ENCODE results near the gene MRPL32.
"Not testable (repeated sequence)": the region's sequence is repeated elsewhere in the genome, so short reads cannot be mapped to it uniquely, and the experiment has no call there.

Gene MRPL32

DNA sequence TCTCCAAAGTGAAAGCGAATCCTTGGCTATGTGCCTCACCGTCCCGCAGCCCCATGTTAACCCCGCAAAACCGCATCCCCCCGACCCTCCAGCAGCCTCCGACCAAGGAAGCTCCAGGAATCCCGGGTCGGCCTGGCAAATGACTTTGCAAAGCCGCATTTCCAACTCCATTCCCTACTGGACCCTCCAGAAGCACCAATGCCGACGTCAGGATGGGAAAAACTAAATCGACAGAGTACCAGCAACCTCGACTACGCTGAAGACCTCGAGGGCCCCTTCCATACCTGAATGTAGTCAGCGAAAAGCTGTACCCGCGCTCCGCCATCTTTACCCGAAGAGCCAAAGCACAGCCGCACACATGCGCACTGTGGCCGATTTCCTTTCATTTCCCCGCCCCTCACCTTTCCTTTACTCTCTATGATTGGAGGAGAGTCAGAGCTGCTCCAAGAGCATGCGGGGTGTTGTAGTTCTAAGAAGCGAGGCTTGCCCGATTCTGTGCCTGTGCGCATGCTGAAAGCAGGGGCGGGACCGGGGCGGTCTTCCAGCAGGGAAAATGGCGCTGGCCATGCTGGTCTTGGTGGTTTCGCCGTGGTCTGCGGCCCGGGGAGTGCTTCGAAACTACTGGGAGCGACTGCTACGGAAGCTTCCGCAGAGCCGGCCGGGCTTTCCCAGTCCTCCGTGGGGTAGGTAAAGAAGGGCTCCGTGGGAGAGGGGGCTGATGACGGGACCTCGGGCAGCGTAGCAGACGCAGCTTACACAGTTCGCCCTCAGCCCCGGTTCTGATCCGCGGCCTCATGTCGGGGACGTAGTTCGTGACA, at the start of gene MRPL32, which contains the start of gene PSMA2:
Gene MRPL32, plus strand, starts transcription at position 543 of the 818 bp plus-strand sequence. Its CDS starts 11 bp downstream, at position 554.
Gene PSMA2, minus strand, starts transcription at position 341 of the 818 bp plus-strand sequence. Its CDS starts 16 bp downstream, at position 325.
- DNase-seq: peak; percentile 95

DNA sequence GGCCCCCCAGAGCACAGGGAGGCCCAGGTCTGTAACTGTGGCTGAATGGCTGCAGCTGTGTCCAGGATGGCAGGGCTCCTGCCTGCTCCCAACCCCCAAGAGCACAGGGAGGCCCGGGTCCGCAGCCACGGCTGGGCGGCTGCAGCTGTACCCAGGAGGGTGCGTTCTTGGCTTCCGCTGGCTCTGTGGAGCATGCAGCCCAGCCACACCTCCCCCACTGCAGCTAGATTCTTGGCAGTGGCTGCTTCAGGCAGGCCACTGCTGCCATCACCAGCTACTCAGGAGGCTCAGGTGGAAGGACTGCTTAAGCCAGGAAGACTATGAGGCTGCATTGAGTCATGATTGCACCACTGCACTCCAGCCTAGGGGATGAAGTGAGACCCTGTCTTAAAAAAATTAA, 48.2 kb upstream of the MRPL32 start:
- no peak for DNase-seq

DNA sequence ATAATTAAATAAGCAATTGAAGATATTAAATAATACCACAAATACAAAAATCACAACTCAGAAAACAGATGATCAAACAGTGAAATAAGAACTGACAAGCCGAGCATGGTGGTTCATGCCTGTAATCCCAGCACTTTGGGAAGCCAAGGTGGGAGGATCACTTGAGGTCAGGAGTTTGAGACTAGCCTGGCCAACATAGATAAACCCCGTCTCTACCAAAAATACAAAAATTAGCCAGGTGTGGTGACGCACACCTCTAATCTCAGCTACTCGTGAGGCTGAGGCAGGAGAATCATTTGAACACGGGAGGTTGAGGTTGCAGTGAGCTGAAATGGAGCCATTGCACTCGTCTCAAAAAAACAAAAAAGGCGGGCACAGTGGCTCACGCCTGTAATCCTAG, 47.0 kb upstream of the MRPL32 start:
- DNase-seq: not testable (repeated sequence)

DNA sequence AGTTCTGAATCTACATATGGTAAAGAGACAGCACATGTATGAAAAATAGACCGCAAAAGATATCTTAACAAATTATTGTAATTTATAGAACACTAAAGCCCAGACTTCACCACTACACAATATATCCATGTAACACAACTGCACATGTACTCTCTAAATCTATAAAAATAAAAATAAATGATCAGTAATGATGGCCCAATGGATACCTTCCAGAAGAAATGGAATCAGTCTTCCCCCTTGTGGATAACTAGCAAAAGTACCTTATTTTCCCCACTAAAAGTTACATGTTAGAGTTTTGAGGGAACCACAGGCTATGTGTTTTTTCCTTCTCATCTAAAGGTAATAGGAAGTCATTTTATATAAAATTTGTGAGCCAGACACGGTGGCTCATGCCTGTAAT, 46.0 kb upstream of the MRPL32 start:
- no peak for DNase-seq

DNA sequence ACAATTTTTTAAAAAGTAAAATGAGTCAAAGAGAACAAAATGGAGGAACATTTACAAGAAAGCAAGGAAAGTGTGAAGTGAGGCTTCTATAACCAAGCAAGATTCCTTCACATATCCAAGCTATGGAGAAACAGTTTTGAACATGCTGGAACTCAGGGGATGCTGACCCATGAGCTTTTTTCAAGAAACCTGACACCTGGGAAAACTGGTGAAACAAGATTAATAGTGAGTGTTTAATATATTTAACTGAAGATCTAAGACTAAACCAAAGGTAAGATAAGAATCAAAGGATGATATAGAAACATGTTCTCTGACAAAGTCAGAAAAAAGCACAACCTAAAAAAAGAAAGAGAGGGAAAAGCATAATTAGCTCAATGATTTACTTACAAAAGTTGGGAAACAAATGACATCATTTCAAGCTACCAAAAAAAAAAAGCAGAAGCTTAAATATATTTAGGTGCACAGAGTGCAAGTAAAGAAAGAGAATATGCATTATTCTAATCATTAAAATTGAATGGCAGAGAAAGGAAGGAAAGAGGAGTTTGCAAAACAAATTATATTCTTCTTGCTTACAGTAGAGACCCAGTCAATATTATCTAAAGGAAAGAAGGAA, 45.2 kb upstream of the MRPL32 start:
- DNase-seq: no peak

DNA sequence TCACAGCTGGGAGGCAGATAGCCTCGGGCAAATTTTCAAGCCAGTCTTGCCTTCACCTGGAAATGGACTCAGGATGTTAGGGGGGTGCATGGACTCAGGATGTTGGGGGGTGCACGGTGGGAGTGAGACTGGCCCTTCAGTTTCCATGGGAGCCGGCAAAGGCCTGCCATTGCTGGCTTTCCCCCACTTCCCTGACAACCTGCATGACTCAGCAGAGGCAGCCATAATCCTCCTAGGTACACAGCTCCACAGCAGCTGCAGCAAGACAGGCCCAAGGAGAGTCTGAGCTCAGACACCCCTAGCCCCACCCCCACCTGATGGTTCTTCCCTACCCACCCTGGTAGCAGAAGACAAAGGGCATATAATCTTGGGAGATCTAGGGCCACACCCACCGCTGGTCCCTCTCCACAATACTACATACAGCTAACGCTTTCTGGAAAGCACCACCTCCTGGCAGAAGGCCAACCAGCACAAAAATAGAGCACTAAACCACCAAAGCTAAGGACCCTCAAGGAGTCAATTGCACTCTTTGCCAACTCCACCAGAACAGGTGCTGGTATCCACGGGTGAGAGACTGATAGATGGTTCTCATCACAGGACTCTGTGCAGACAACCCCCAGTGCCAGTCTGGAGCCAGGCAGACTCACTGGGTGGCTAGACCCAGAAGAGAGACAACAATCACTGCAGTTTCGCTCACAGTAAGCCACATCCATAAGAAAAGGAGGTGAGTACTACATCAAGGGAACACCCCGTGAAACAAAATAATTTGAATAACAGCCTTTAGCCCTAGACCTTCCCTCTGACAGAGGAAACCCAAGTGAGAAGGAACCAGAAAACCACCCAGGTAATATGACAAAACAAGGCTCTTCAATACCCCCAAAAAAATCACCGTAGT, 38.6 kb upstream of the MRPL32 start:
- DNase-seq: peak; percentile 21

DNA sequence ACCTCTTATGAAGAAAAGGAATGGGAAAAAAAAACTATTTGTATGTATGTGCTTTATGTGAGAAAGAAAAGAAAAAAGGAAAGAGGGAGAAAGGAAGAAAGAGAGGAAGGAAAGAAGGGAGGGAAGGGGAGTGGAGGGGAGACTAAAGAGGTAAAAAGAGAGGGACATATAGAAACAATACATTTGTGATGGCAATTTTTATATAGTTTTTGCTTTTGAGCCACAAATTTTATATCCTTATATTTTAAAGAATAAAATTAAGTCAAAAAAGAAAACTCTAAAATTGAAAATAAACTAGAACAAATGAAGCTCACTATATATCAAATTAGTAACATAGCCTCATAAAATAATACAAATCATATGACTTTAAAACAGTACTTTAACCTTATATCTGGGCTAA, 31.3 kb upstream of the MRPL32 start:
- DNase-seq: no peak

DNA sequence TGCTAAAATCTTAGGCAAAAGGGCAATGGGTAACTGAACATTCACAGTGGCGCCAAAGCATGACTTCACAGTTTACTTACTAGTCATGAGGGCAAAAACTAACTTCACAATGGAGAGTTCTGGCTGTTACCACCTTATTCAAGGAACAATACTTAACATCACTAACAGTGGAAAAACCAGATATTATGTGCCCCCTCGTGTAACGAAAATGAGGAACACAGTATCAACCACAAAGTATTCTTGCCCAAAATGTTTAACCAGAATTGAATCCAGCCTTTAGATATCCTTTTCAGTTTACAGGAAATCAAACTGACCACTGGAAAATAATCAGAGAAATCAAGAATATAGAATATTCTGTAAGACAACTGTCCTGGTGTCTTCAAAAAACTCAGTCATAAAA, 29.8 kb upstream of the MRPL32 start:
- no peak for DNase-seq

DNA sequence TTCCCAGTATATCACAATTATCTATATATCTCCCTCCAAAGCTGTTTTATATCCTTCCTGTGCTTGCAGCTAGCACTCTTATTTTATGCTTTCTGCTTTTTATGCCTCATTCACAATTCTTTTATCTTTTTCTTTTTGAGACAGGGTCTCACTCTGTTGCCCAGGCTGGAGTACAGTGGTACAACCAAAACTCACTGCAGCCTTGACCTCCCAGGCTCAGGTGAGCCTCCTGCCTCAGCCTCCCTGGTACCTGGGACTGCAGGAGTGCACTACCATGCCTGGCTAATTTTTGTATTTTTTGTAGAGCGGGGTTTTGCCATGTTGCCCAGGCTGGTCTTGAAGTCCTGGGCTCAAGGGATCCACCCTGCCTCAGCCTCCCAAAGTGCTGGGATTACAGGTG, 26.0 kb upstream of the MRPL32 start:
- DNase-seq: no peak

DNA sequence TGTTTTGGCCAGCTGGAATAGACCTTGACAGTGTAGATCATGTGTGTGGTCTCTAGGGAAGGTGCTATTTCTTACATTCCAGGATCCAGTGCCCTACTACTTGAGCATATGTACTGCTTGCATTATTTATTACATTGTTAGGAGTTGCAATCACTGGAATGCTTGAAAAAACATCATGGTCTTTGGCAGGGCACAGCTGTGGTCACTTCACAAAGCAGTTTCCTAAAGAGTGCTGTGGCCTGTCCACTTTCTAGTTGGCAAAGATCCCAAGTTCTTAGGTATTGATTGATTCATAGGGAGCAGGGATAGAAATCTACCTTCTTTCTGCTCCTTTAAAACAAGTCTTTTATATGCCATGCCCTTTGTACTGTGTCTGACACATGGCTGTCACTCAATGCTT, 24.9 kb upstream of the MRPL32 start:
- DNase-seq: no peak

DNA sequence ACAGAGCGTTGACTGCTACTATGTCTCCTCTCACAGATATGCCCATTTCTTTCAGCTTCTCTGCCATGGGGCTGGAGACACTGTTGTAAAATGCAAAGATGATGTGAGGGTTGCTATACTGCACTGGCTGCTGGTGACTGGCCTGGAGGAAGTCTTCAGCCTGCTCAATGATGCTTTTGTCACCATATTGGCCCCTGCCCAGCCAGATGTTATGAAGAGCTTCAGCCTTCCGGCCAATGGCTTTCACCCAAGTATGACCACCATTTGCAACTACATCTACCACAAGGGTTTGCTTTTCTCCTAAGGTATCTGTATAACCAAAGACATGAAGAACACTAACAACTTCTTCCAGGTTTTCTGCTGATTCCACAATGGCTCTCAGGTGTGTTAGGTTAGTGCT, 21.9 kb upstream of the MRPL32 start:
- DNase-seq: no peak

DNA sequence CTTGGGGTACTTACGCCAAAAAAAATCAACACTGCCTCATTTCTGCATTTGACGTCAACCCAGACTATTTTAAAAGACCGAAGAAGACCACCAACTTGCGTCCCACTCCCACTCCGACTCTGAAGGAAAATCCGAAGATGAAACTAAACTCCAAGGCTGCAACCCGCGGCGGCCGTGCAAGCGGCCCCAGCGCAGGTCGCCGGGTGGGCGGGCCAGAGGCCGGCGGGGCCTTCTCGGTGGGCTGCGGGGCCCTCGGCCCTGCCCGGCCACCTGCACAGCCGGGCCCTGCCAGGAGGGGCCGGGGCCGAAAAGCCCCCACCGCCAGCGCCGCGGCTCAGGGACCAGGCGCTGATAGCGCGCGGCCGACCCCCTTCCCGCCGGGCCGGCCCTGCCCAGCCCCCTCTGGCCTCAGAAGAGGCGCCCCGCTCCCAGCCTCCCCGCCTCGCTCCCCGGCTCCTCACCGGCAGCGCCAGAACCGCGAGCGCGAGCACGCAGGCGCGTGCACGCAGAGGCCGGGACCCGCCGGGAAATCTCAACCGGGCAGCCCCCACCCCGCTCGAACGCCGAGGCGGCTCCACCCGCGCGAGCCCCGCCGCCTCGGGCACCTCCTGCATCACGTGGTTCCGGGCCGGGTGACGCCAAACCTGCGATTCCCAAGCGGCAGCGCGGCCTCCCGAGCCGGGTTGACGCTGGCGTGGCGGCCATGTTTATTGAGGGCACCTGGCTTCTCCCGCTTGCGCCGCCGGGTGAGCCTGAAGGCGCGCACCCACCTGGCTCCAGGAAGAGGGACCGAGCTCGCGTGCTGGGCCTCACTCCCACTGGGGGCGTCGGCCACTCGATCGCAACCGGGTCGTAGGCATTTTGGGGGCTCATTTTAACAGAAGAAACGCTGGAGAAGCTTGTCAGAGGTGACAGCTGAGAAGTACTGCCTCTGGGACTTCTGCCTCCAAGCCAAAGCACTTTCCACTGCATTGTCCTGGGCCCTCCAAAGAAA, 20.4 kb upstream of the MRPL32 start, which contains the start of gene C7orf25:
Gene C7orf25, minus strand, starts transcription at position 617 of the 994 bp plus-strand sequence. CDS start 1,170 bp downstream, outside the sequence.
- peak; percentile 94 for DNase-seq

DNA sequence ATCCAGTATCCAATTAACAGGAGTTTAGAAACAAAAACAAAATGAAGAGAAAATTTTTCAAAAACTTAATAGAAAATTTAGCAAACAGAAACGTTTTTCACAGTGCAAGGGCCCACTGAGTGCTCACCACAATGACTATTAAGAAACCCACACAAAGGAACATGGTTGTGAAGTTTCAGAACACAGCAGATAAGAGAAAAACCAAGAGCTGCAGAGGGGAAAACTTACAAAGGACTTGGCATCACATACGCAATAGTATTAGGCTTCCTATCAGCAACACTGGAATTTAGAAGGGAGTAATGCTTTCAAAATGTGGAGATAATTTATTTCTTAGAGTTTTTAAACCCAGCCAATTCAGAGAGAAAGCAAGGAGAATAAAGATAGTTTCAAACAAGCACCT, 18.6 kb upstream of the MRPL32 start:
- DNase-seq: no peak

DNA sequence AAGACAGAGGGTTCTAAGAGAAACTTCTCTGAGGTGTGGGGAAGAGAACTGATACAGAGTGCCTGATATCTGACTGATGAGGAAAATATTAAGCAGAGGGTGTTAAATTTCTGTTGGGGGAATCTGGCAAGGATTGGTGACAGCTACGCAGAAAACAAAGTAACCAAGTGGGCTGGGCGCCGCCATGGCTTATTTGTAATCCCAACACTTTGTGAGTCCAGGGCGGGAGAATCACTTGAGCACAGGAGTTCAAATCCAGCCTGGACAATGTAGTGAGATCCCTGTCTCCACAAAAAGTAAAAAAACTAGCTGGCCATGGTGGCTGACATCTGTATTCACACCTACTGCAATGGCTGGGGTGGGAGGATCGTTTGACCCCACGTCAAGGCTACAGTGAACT, 18.2 kb upstream of the MRPL32 start:
- DNase-seq: no peak

DNA sequence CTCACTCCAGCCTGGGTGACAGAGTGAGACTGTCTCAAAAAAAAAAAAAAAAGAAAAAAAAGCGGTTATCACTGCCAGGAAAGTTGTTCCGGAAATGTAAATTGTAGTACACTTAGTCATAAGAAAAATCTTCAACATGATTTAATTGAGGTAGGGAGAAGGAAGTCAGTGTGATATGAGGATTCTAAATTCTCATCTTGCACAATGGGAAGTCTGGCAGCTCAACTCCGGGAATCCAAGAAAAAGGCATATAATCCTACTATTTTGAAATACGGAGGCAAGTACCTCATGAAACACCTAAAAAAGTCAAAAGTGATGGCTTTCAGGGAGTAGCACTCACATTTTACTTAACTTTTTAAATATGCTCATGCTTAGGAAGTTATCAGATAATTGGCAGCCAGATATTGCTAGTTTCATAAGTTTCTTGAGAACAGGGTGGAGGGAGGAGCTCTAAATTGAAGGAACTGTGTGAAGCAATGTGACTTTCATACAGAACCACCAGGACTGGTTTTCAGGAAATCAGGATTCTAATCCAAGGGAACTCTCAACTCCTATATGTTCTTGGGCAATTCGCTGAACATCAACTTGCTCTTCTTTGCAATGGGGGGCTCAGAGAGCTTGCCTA, 17.6 kb upstream of the MRPL32 start:
- DNase-seq: no peak

DNA sequence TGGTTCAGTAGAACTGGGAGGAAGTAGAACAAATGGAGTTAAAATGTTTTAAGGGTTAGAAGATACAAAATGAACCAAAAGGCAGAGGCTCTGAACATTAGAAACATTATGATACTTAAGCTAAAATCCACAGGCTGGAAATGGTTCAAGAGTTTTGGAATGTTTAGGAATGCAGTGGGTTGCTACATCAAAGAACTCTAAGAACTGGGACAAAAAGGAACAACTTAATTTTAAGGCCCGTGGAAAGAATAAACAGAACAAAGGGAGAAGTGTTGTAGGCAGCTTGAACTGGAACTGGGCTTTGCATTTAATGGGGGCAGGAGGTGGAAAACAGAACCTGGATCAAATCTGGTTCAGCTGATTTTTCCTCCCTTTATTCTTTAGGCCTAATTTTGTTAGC, 16.8 kb upstream of the MRPL32 start:
- no peak for DNase-seq

DNA sequence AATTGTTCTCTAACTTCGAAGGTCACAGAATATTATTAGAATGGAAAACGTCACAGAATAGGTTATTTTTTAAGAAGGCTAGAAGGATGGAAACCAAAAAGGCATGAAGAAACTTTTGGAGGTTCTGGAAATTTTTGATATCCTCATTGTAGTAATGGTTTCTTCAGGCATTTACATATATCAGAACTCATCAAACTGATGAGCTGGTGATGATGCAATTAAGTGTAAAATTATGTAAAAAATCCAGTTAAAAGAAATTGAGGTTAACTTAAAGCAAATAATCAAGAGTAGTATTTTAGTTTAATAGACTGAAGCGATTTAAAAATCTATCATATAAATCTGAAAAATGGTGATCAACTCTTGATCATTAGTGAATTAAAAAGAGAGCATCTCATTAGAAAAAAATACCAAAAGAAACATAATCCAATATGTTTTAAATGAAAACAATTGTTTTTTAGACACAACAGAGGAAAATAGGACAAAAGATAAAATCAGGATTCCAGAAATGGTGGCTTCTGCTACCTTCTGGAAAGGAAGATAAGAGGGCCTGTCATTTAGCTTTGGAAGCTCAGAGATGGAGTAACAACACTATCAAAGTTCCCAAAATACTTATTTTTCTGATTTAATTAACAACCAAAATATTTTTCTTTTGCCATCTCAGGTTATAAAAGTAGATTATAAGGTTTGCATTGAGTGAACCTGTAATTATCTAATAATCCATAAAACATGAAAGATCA, 10.0 kb upstream of the MRPL32 start:
- no peak for DNase-seq

DNA sequence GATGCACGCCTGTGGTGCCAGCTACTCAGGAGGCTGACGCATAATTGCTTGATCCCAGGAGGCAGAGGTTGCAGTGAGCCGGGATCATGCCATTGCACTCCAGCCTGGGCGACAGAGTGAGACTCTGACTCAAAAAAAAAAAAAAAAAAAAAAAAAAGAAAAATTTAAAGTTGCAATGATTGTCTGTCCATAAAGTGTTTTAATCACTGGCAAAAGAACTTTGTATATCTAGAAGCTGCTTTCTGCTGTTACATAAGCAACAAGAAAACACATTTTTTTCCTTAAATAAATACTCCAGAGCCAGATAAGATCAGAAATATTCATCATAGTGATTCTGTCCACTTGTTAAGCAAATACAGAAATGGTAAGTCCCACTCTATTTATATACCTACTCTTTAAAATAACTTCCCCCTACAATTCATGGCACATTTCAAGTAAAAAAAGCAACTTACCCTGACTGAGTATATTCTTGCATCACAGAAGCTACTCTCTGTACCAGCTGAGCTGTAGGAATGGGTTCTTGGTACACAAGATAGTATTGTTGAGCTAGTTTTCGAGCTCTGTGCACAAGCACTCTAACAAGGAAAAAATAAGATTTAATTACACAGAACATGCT, 7.8 kb upstream of the MRPL32 start:
- no peak for DNase-seq

DNA sequence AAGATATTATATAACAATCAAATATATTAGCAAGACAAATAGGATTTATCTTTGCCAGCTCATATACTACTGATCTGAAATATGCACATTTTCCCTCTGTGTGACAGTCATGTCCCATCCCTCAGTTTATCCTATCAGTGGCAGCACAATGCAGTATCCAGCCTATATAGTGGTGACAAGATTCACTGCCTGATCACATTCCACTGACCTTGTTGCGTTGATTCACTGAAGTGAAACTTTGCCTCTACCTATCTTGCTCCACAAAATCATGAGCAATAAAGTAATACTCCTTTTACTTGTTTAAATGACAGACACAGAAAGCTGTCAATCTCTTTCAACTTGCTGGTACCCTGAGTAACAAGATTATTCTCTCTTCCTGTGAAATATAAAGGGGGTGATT, 6.5 kb upstream of the MRPL32 start:
- DNase-seq: no peak

DNA sequence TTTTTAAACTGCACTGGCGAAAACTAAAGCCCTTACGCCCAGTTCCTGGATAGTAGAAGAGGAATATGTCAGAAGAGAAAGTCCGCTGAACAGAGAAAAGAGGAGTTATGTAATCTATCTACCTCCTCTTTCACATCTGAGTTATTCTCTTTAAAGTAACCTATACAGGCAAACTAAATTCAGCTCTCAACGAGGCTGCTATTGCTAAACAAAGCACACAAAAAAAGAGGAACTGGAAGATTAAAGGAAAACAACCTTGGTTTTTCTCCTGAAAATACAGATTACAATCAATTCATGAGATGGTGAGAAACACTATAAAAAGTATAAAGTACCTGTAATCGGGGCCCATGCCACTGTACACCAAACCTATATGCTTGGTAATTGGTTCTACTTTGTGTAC, 6.0 kb upstream of the MRPL32 start:
- no peak for DNase-seq

Data from NCI-H1105 (cell line).